ENCODE results near the gene STK32B. TPM values are rescaled to one million over a fixed set of nuclear protein-coding genes. Genes with fewer than 3 reads are reported as not detected.

STK32B gene
- total RNA-seq, 2 donors from 2014 or later = not detected

GRCh38 chr4:5185551-5185950, 134.3 kb downstream of the STK32B start:
- H3K36me3 Mint-ChIP-seq = no peaks in the 10 kb centered on the region
- no peaks in the 10 kb centered on the region for H3K4me1 Mint-ChIP-seq (ENCODE audit: low read depth in 2 of 2)
- H3K9me3 Mint-ChIP-seq = no peaks in the 10 kb centered on the region
- H3K4me3 Mint-ChIP-seq = no peak overlapping the region
- H3K27ac Mint-ChIP-seq = no peak overlapping the region
- H3K27me3 Mint-ChIP-seq = peaks cover 13 to 22% of the 10 kb centered on the region in 2 donors
- DNase-seq (ENCODE audit: low spot score) (no peak), ATAC-seq (peak in 1 of 2 donors; percentile 13)

GRCh38 chr4:5186271-5187064, 135.2 kb downstream of the STK32B start:
- no peak for ATAC-seq
- no peak overlapping the region for H3K27ac Mint-ChIP-seq
- H3K9me3 Mint-ChIP-seq = no peaks in the 10 kb centered on the region
- no peak for DNase-seq (ENCODE audit: low spot score)
- no peaks in the 10 kb centered on the region for H3K36me3 Mint-ChIP-seq
- peaks cover 11 to 17% of the 10 kb centered on the region in 2 donors for H3K27me3 Mint-ChIP-seq
- H3K4me1 Mint-ChIP-seq (ENCODE audit: low read depth in 2 of 2) = no peaks in the 10 kb centered on the region
- H3K4me3 Mint-ChIP-seq = no peak overlapping the region

- Mint-ChIP-seq H3K9me3 (no peaks in the 10 kb centered on the region), H3K4me3 (no peak overlapping the region), H3K27me3 (peaks cover 9 to 11% of the 10 kb centered on the region in 2 donors), H3K4me1 (ENCODE audit: low read depth in 2 of 2) (no peaks in the 10 kb centered on the region), H3K36me3 (no peaks in the 10 kb centered on the region), H3K27ac (no peak overlapping the region)
- no peak for ATAC-seq
- DNase-seq (ENCODE audit: low spot score) = no peak
Measured at GRCh38 chr4:5188130-5188529, 136.8 kb downstream of the STK32B start.

GRCh38 chr4:5191831-5192230, 140.6 kb downstream of the STK32B start:
- DNase-seq (ENCODE audit: low spot score) = no peak
- H3K4me1 Mint-ChIP-seq (ENCODE audit: low read depth in 2 of 2) = no peaks in the 10 kb centered on the region
- H3K4me3 Mint-ChIP-seq = no peak overlapping the region
- no peaks in the 10 kb centered on the region for H3K9me3 Mint-ChIP-seq
- H3K27ac Mint-ChIP-seq = no peak overlapping the region
- ATAC-seq = no peak
- no peaks in the 10 kb centered on the region for H3K36me3 Mint-ChIP-seq
- peaks cover 5 to 6% of the 10 kb centered on the region in 2 donors for H3K27me3 Mint-ChIP-seq

- H3K9me3 Mint-ChIP-seq = no peaks in the 10 kb centered on the region
- H3K4me1 Mint-ChIP-seq (ENCODE audit: low read depth in 2 of 2) = no peaks in the 10 kb centered on the region
- H3K4me3 Mint-ChIP-seq = no peak overlapping the region
- no peaks in the 10 kb centered on the region for H3K36me3 Mint-ChIP-seq
- DNase-seq (ENCODE audit: low spot score) = no peak
- peaks cover under 1 to 2% of the 10 kb centered on the region in 2 donors for H3K27me3 Mint-ChIP-seq
- H3K27ac Mint-ChIP-seq = no peak overlapping the region
- no peak for ATAC-seq
Measured at GRCh38 chr4:5192271-5192670, 141.0 kb downstream of the STK32B start.

- no peaks in the 10 kb centered on the region for H3K27me3 Mint-ChIP-seq
- H3K9me3 Mint-ChIP-seq = no peaks in the 10 kb centered on the region
- H3K4me1 Mint-ChIP-seq (ENCODE audit: low read depth in 2 of 2) = no peaks in the 10 kb centered on the region
- H3K27ac Mint-ChIP-seq = no peak overlapping the region
- no peak for ATAC-seq
- no peak overlapping the region for H3K4me3 Mint-ChIP-seq
- DNase-seq (ENCODE audit: low spot score) = no peak
- H3K36me3 Mint-ChIP-seq = no peaks in the 10 kb centered on the region
Measured at GRCh38 chr4:5192678-5193077, 141.4 kb downstream of the STK32B start.

- H3K4me1 Mint-ChIP-seq (ENCODE audit: low read depth in 2 of 2) = no peaks in the 10 kb centered on the region
Measured at GRCh38 chr4:5198656-5199541, 147.6 kb downstream of the STK32B start.

GRCh38 chr4:5199912-5200311, 148.6 kb downstream of the STK32B start:
- Mint-ChIP-seq H3K27me3 (peaks cover 0 to 8% of the 10 kb centered on the region in 2 donors), H3K4me3 (no peak overlapping the region), H3K27ac (no peak overlapping the region), H3K9me3 (peaks cover 3% of the 10 kb centered on the region), H3K36me3 (no peaks in the 10 kb centered on the region), H3K4me1 (ENCODE audit: low read depth in 2 of 2) (no peaks in the 10 kb centered on the region)
- no peak for ATAC-seq
- DNase-seq (ENCODE audit: low spot score) = no peak

More at GRCh38 chr4:5198656-5199541, 147.6 kb downstream of the STK32B start:
- DNase-seq (ENCODE audit: low spot score) (no peak), ATAC-seq (no peak)
- H3K27me3 Mint-ChIP-seq = peaks cover 0 to 8% of the 10 kb centered on the region in 2 donors
- H3K4me3 Mint-ChIP-seq = no peak overlapping the region
- H3K9me3 Mint-ChIP-seq = peaks cover 3% of the 10 kb centered on the region
- no peaks in the 10 kb centered on the region for H3K36me3 Mint-ChIP-seq
- H3K27ac Mint-ChIP-seq = no peak overlapping the region

- Mint-ChIP-seq H3K27me3 (peaks cover 0 to 8% of the 10 kb centered on the region in 2 donors), H3K9me3 (peaks cover 3% of the 10 kb centered on the region), H3K36me3 (no peaks in the 10 kb centered on the region), H3K27ac (no peak overlapping the region), H3K4me1 (ENCODE audit: low read depth in 2 of 2) (no peaks in the 10 kb centered on the region), H3K4me3 (no peak overlapping the region)
- DNase-seq (ENCODE audit: low spot score) (no peak), ATAC-seq (no peak)
Measured at GRCh38 chr4:5200513-5200912, 149.2 kb downstream of the STK32B start.

GRCh38 chr4:5203309-5203992, 152.2 kb downstream of the STK32B start:
- ATAC-seq (no peak), DNase-seq (ENCODE audit: low spot score) (no peak)
- H3K4me1 Mint-ChIP-seq (ENCODE audit: low read depth in 2 of 2) = no peaks in the 10 kb centered on the region
- no peak overlapping the region for H3K27ac Mint-ChIP-seq
- peaks cover 2 to 8% of the 10 kb centered on the region in 2 donors for H3K27me3 Mint-ChIP-seq
- H3K4me3 Mint-ChIP-seq = no peak overlapping the region
- peaks cover 3% of the 10 kb centered on the region for H3K9me3 Mint-ChIP-seq
- no peaks in the 10 kb centered on the region for H3K36me3 Mint-ChIP-seq

GRCh38 chr4:5203993-5204310, 152.7 kb downstream of the STK32B start:
- no peak overlapping the region for H3K27ac Mint-ChIP-seq
- DNase-seq (ENCODE audit: low spot score) (no peak), ATAC-seq (no peak)
- peaks cover 2 to 8% of the 10 kb centered on the region in 2 donors for H3K27me3 Mint-ChIP-seq
- H3K4me1 Mint-ChIP-seq (ENCODE audit: low read depth in 2 of 2) = no peaks in the 10 kb centered on the region
- peaks cover 3% of the 10 kb centered on the region for H3K9me3 Mint-ChIP-seq
- H3K4me3 Mint-ChIP-seq = no peak overlapping the region
- H3K36me3 Mint-ChIP-seq = no peaks in the 10 kb centered on the region

GRCh38 chr4:5204781-5205180, 153.5 kb downstream of the STK32B start:
- Mint-ChIP-seq H3K4me1 (ENCODE audit: low read depth in 2 of 2) (no peaks in the 10 kb centered on the region), H3K9me3 (peaks cover 3% of the 10 kb centered on the region), H3K27ac (no peak overlapping the region), H3K4me3 (no peak overlapping the region), H3K27me3 (peaks cover 2 to 8% of the 10 kb centered on the region in 2 donors), H3K36me3 (no peaks in the 10 kb centered on the region)
- DNase-seq (ENCODE audit: low spot score) = no peak
- ATAC-seq = no peak

- peaks cover 6 to 16% of the 10 kb centered on the region in 2 donors for H3K27me3 Mint-ChIP-seq
- no peak overlapping the region for H3K27ac Mint-ChIP-seq
- H3K4me1 Mint-ChIP-seq (ENCODE audit: low read depth in 2 of 2) = no peaks in the 10 kb centered on the region
- no peak overlapping the region for H3K4me3 Mint-ChIP-seq
- H3K9me3 Mint-ChIP-seq = peaks cover 3% of the 10 kb centered on the region
- DNase-seq (ENCODE audit: low spot score) = no peak
- H3K36me3 Mint-ChIP-seq = no peaks in the 10 kb centered on the region
- no peak for ATAC-seq
Measured at GRCh38 chr4:5206016-5206790, 154.9 kb downstream of the STK32B start.
